Astrocyte (in vitro differentiated cells and primary cell): ENCODE measurements around the gene CYP4F12.

ENCODE experiments used
- EZH2 ChIP-seq: IDR thresholded peaks from 2 replicates; pipeline ENCODE4 v1.6.1; 2012; ENCODE audit warnings: mild to moderate bottlenecking, low read length, inconsistent platforms; ENCODE audit not compliant: insufficient read depth
- TF ChIP-seq, protein P1 (sequence below): IDR thresholded peaks from 2 replicates; pipeline ENCODE4 v1.5.1; 2011; ENCODE audit warnings: low read depth, mild to moderate bottlenecking, inconsistent platforms, low read length, moderate library complexity; ENCODE audit not compliant: insufficient read depth

DNA sequence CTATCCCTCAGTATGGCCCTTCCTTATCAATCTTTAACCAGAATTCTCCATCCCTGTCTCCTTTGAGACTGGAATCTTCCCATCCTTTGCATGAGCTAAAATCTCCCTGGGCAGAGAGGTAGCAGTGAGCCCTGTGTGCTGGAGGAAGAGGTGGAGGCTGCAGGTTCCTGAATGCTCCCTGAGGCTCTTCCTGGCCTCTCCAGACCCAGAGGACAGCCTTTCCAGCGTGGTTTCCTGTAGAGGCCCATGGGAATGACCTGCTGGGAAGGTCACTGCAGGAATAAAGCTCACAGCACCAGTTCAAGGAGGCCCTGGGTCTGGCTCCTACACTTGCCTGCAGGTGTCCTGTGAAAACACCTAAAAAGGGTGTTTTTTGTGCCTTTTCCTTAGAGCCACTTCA, 59.5 kb downstream of the CYP4F12 start:
- TF ChIP-seq, protein P1, sequence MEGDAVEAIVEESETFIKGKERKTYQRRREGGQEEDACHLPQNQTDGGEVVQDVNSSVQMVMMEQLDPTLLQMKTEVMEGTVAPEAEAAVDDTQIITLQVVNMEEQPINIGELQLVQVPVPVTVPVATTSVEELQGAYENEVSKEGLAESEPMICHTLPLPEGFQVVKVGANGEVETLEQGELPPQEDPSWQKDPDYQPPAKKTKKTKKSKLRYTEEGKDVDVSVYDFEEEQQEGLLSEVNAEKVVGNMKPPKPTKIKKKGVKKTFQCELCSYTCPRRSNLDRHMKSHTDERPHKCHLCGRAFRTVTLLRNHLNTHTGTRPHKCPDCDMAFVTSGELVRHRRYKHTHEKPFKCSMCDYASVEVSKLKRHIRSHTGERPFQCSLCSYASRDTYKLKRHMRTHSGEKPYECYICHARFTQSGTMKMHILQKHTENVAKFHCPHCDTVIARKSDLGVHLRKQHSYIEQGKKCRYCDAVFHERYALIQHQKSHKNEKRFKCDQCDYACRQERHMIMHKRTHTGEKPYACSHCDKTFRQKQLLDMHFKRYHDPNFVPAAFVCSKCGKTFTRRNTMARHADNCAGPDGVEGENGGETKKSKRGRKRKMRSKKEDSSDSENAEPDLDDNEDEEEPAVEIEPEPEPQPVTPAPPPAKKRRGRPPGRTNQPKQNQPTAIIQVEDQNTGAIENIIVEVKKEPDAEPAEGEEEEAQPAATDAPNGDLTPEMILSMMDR = no peak
- no peak for TF ChIP-seq EZH2
